ENCODE measurements around the gene RCOR2.

Gene RCOR2

GRCh38 chr11:63907063-63907462, 9.9 kb downstream of the RCOR2 start:
- no peak overlapping the region for H3K4me3 ChIP-seq
- in situ Hi-C loops (cut with MboI; ENCODE audit: low sequenced_read_pairs): no loop called here
- no peaks in the 10 kb centered on the region for H3K27me3 ChIP-seq (ENCODE audit: low read depth)
- no peaks in the 10 kb centered on the region for H3K9me3 ChIP-seq
- no peaks in the 10 kb centered on the region for H3K4me1 ChIP-seq
- peaks cover 35% of the 10 kb centered on the region for H3K36me3 ChIP-seq (replicated peaks)
- no peak for DNase-seq (ENCODE audit: low spot score in 2 of 2)

GRCh38 chr11:63906585-63906984, 10.4 kb downstream of the RCOR2 start:
- Histone ChIP-seq H3K4me3 (no peak overlapping the region), H3K27me3 (ENCODE audit: low read depth) (no peaks in the 10 kb centered on the region), H3K36me3 (replicated peaks) (peaks cover 40% of the 10 kb centered on the region), H3K9me3 (no peaks in the 10 kb centered on the region), H3K4me1 (no peaks in the 10 kb centered on the region)
- in situ Hi-C loops (cut with MboI; ENCODE audit: low sequenced_read_pairs): no loop called here
- DNase-seq (ENCODE audit: low spot score in 2 of 2): peak in 1 of 2 experiments; percentile 45

GRCh38 chr11:63906087-63906486, 10.9 kb downstream of the RCOR2 start:
- no peak for DNase-seq (ENCODE audit: low spot score in 2 of 2)
- no peaks in the 10 kb centered on the region for H3K27me3 ChIP-seq (ENCODE audit: low read depth)
- peaks cover 42% of the 10 kb centered on the region for H3K36me3 ChIP-seq (replicated peaks)
- H3K4me3 ChIP-seq: no peak overlapping the region
- H3K4me1 ChIP-seq: no peaks in the 10 kb centered on the region
- in situ Hi-C loops (cut with MboI; ENCODE audit: low sequenced_read_pairs): no loop called here
- H3K9me3 ChIP-seq: no peaks in the 10 kb centered on the region

- Histone ChIP-seq H3K27me3 (ENCODE audit: low read depth) (no peaks in the 10 kb centered on the region), H3K4me1 (no peaks in the 10 kb centered on the region), H3K36me3 (replicated peaks) (peaks cover 51% of the 10 kb centered on the region), H3K4me3 (no peak overlapping the region), H3K9me3 (no peaks in the 10 kb centered on the region)
- in situ Hi-C loops (cut with MboI; ENCODE audit: low sequenced_read_pairs): no loop called here
- DNase-seq (ENCODE audit: low spot score in 2 of 2): no peak
Measured at GRCh38 chr11:63905179-63905578, 11.8 kb downstream of the RCOR2 start.

DNA sequence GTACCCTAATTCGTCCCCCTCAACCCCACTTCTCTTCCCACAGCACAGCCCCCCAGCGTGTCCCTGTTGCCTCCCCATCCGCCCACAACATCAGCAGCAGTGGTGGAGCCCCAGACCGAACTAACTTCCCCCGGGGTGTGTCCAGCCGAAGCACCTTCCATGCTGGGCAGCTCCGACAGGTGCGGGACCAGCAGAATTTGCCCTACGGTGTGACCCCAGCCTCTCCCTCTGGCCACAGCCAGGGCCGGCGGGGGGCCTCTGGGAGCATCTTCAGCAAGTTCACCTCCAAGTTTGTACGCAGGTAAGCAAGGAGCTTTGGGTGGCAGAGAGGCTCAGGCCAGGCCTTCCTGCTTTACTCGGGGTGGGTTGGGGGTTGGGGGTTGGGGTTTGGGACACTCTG, 12.2 kb downstream of the RCOR2 start:
- no peak overlapping the region for H3K4me3 ChIP-seq
- in situ Hi-C loops (cut with MboI; ENCODE audit: low sequenced_read_pairs): no loop called here
- H3K4me1 ChIP-seq: no peaks in the 10 kb centered on the region
- no peaks in the 10 kb centered on the region for H3K27me3 ChIP-seq (ENCODE audit: low read depth)
- peaks cover 55% of the 10 kb centered on the region for H3K36me3 ChIP-seq (replicated peaks)
- DNase-seq (ENCODE audit: low spot score in 2 of 2): no peak
- no peaks in the 10 kb centered on the region for H3K9me3 ChIP-seq

- Histone ChIP-seq H3K4me3 (no peak overlapping the region), H3K9me3 (no peaks in the 10 kb centered on the region), H3K27me3 (ENCODE audit: low read depth) (no peaks in the 10 kb centered on the region), H3K4me1 (no peaks in the 10 kb centered on the region), H3K36me3 (replicated peaks) (peaks cover 58% of the 10 kb centered on the region)
- in situ Hi-C loops (cut with MboI; ENCODE audit: low sequenced_read_pairs): no loop called here
- no peak for DNase-seq (ENCODE audit: low spot score in 2 of 2)
Measured at GRCh38 chr11:63903884-63904283, 13.1 kb downstream of the RCOR2 start.

DNA sequence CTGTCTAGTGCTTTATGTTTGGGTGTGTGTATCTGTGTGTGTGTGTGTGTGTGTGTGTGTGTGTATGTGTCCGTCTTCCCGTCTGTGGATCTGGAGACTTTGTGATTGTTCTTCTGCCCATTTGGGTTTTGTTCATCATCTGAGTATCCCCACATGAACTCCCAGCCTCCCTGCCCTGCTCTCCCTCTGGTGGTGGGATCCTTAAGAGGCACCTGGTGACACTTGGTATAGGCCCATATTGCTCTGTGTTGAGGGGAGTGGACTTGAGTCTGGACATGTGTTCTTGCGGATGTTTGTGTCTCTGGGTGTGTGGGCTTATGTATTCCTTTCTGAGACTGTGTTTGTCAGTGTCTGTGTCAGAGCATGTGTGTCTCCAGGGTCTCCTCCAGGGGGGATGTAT, 15.3 kb downstream of the RCOR2 start:
- H3K4me3 ChIP-seq: no peak overlapping the region
- no peaks in the 10 kb centered on the region for H3K27me3 ChIP-seq (ENCODE audit: low read depth)
- DNase-seq (ENCODE audit: low spot score in 2 of 2): no peak
- in situ Hi-C loops (cut with MboI; ENCODE audit: low sequenced_read_pairs): no loop called here
- H3K9me3 ChIP-seq: no peaks in the 10 kb centered on the region
- no peaks in the 10 kb centered on the region for H3K4me1 ChIP-seq
- peaks cover 65% of the 10 kb centered on the region for H3K36me3 ChIP-seq (replicated peaks)

DNA sequence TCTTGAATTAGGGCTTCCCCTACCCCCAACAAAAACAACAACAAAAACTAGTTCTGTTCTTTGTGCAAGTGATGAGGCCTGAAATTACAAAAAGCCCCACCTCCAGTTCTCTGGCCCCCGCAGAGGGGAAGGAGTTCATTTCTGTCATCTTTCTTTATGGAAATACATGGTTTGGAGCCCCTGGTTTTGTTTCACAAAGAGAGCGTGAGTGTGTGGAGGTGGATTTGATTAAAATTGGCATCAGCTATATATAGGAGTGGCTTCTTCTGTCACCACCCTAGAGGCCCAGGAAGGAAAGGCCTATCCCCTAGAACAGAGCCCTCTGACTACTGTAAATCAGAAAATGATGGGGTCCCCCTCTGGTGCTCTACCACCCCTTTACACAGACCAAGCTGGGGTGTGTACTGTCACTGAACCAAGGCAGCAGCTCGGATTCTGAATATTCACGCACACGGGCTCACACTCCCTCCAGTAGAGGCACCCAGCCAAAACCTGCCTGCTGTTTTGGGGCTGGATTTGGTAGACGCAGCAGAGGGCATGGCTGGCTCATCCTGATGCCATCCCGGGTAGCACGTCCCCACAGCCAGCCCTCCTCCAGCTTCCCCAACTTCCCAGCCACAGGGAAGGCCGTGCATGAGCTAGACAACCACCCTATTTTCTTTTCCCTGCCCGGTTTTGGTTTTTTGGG, 19.4 kb downstream of the RCOR2 start:
- Histone ChIP-seq H3K36me3 (replicated peaks) (peaks cover 52% of the 10 kb centered on the region), H3K27me3 (ENCODE audit: low read depth) (no peaks in the 10 kb centered on the region), H3K9me3 (no peaks in the 10 kb centered on the region), H3K4me3 (no peak overlapping the region), H3K4me1 (no peaks in the 10 kb centered on the region)
- in situ Hi-C loops (cut with MboI; ENCODE audit: low sequenced_read_pairs): no loop called here
- no peak for DNase-seq (ENCODE audit: low spot score in 2 of 2)

- Histone ChIP-seq H3K36me3 (replicated peaks) (peaks cover 40% of the 10 kb centered on the region), H3K4me3 (no peak overlapping the region), H3K27me3 (ENCODE audit: low read depth) (no peaks in the 10 kb centered on the region), H3K9me3 (no peaks in the 10 kb centered on the region), H3K4me1 (no peaks in the 10 kb centered on the region)
- no peak for DNase-seq (ENCODE audit: low spot score in 2 of 2)
- in situ Hi-C loops (cut with MboI; ENCODE audit: low sequenced_read_pairs): no loop called here
Measured at GRCh38 chr11:63896071-63896470, 20.9 kb downstream of the RCOR2 start.

DNA sequence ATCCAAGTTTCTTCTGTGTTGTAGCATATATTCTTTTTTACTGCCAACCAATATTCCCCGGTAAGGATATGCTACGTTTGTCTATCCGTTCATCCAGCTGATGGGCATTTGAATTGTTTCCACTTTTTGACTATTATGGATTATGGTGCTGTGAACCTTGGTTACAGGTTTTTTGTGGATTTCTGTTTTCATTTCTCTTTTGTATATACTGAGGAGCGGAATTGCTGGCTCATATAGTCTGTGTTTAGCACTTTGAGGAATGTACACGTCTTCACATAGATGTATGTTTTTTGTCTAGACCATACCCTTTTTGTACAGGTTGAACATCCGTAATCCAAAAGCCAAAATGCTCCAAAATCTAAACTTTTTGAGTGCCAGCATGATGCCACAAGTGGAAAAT, 23.6 kb downstream of the RCOR2 start:
- DNase-seq (ENCODE audit: low spot score in 2 of 2): no peak
- H3K36me3 ChIP-seq (replicated peaks): peaks cover 15% of the 10 kb centered on the region
- in situ Hi-C loops (cut with MboI; ENCODE audit: low sequenced_read_pairs): no loop called here
- no peaks in the 10 kb centered on the region for H3K27me3 ChIP-seq (ENCODE audit: low read depth)
- no peaks in the 10 kb centered on the region for H3K9me3 ChIP-seq
- no peaks in the 10 kb centered on the region for H3K4me1 ChIP-seq
- no peak overlapping the region for H3K4me3 ChIP-seq

GRCh38 chr11:63892228-63892627, 24.7 kb downstream of the RCOR2 start:
- peaks cover 9% of the 10 kb centered on the region for H3K36me3 ChIP-seq (replicated peaks)
- H3K9me3 ChIP-seq: no peaks in the 10 kb centered on the region
- no peak for DNase-seq (ENCODE audit: low spot score in 2 of 2)
- no peak overlapping the region for H3K4me3 ChIP-seq
- in situ Hi-C loops (cut with MboI; ENCODE audit: low sequenced_read_pairs): no loop called here
- H3K27me3 ChIP-seq (ENCODE audit: low read depth): no peaks in the 10 kb centered on the region
- no peaks in the 10 kb centered on the region; the same call in 1 of the 2 replicates for H3K4me1 ChIP-seq

- no peaks in the 10 kb centered on the region for H3K9me3 ChIP-seq
- H3K4me1 ChIP-seq: no peaks in the 10 kb centered on the region; the same call in 1 of the 2 replicates
- H3K27me3 ChIP-seq (ENCODE audit: low read depth): no peaks in the 10 kb centered on the region
- H3K36me3 ChIP-seq (replicated peaks): no peaks in the 10 kb centered on the region
- in situ Hi-C loops (cut with MboI; ENCODE audit: low sequenced_read_pairs): no loop called here
- DNase-seq (ENCODE audit: low spot score in 2 of 2): no peak
- no peak overlapping the region for H3K4me3 ChIP-seq
Measured at GRCh38 chr11:63890368-63890767, 26.6 kb downstream of the RCOR2 start.

- Histone ChIP-seq H3K9me3 (no peaks in the 10 kb centered on the region), H3K27me3 (ENCODE audit: low read depth) (no peaks in the 10 kb centered on the region), H3K36me3 (replicated peaks) (no peaks in the 10 kb centered on the region), H3K4me3 (no peak overlapping the region), H3K4me1 (no peaks in the 10 kb centered on the region; the same call in 1 of the 2 replicates)
- in situ Hi-C loops (cut with MboI; ENCODE audit: low sequenced_read_pairs): no loop called here
- no peak for DNase-seq (ENCODE audit: low spot score in 2 of 2)
Measured at GRCh38 chr11:63889344-63889743, 27.6 kb downstream of the RCOR2 start.

- in situ Hi-C loops (cut with MboI; ENCODE audit: low sequenced_read_pairs): no loop called here
- Histone ChIP-seq H3K4me3 (no peak overlapping the region), H3K27me3 (ENCODE audit: low read depth) (no peaks in the 10 kb centered on the region), H3K9me3 (no peaks in the 10 kb centered on the region), H3K36me3 (replicated peaks) (no peaks in the 10 kb centered on the region), H3K4me1 (no peaks in the 10 kb centered on the region; the same call in 1 of the 2 replicates)
- peak in 1 of 2 experiments; percentile 33 for DNase-seq (ENCODE audit: low spot score in 2 of 2)
Measured at GRCh38 chr11:63888170-63889086, 28.5 kb downstream of the RCOR2 start.

All from HAP-1 (cell line).